Measurements from ENCODE around the gene SEMA7A.
"Not testable (repeated sequence)": the region's sequence is repeated elsewhere in the genome, so short reads cannot be mapped to it uniquely, and the experiment has no call there.

Gene SEMA7A, protein sequence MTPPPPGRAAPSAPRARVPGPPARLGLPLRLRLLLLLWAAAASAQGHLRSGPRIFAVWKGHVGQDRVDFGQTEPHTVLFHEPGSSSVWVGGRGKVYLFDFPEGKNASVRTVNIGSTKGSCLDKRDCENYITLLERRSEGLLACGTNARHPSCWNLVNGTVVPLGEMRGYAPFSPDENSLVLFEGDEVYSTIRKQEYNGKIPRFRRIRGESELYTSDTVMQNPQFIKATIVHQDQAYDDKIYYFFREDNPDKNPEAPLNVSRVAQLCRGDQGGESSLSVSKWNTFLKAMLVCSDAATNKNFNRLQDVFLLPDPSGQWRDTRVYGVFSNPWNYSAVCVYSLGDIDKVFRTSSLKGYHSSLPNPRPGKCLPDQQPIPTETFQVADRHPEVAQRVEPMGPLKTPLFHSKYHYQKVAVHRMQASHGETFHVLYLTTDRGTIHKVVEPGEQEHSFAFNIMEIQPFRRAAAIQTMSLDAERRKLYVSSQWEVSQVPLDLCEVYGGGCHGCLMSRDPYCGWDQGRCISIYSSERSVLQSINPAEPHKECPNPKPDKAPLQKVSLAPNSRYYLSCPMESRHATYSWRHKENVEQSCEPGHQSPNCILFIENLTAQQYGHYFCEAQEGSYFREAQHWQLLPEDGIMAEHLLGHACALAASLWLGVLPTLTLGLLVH

GRCh38 chr15:74433592-74434262 is at the start of gene SEMA7A:
TSS of gene SEMA7A (minus strand) at chr15:74433958. CDS start at chr15:74433918, 40 bp downstream.
- H3K9me3 Mint-ChIP-seq: no peaks in the 10 kb centered on the region
- peak within 1 kb of the TSS; percentile 95 for H3K4me3 Mint-ChIP-seq
- DNase-seq: peak; percentile 89
- no peaks in the 10 kb centered on the region for H3K27me3 Mint-ChIP-seq
- peaks cover 42% of the 10 kb centered on the region for H3K36me3 Mint-ChIP-seq (ENCODE audit: low read depth)
- peaks cover 72% of the 10 kb centered on the region for H3K4me1 Mint-ChIP-seq (ENCODE audit: low read depth)
- peak within 1 kb of the TSS; percentile 93 for H3K27ac Mint-ChIP-seq

- Mint-ChIP-seq H3K9me3 (no peaks in the 10 kb centered on the region), H3K4me3 (no peak overlapping the region), H3K4me1 (ENCODE audit: low read depth) (no peaks in the 10 kb centered on the region), H3K27ac (no peak overlapping the region), H3K36me3 (ENCODE audit: low read depth) (peaks cover 30% of the 10 kb centered on the region), H3K27me3 (no peaks in the 10 kb centered on the region)
- no peak for DNase-seq
These were observed 48.9 kb upstream of the SEMA7A start for GRCh38 chr15:74482661-74483060.

DNA sequence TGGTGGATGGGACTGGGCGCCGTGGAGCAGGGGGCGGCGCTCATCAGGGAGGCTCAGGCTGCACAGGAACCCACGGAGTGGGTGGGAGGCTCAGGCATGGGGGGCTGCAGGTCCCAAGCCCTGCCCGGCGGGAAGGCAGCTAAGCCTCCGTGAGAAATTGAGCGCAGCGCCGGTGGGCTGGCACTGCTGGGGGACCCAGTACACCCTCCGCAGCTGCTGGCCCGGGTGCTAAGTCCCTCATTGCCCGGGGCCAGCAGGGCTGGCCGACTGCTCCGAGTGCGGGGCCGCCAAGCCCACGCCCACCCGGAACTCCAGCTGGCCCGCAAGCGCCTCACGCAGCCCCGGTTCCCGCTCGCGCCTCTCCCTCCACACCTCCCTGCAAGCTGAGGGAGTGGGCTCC is 46.6 kb upstream of the SEMA7A start:
- DNase-seq, H3K27me3 Mint-ChIP-seq, H3K27ac Mint-ChIP-seq, H3K9me3 Mint-ChIP-seq, H3K4me3 Mint-ChIP-seq: not testable (repeated sequence)
- peaks cover 12% of the 10 kb centered on the region for H3K4me1 Mint-ChIP-seq (ENCODE audit: low read depth)
- peaks cover 46% of the 10 kb centered on the region for H3K36me3 Mint-ChIP-seq (ENCODE audit: low read depth)

- not testable (repeated sequence) for H3K4me3 Mint-ChIP-seq; H3K27me3 Mint-ChIP-seq; DNase-seq; H3K27ac Mint-ChIP-seq; H3K4me1 Mint-ChIP-seq (ENCODE audit: low read depth); H3K9me3 Mint-ChIP-seq
- H3K36me3 Mint-ChIP-seq (ENCODE audit: low read depth): peaks cover 67% of the 10 kb centered on the region
These were observed 37.9 kb upstream of the SEMA7A start for GRCh38 chr15:74471621-74472020.

GRCh38 chr15:74470631-74471395 is 37.1 kb upstream of the SEMA7A start:
- peaks cover 67% of the 10 kb centered on the region for H3K36me3 Mint-ChIP-seq (ENCODE audit: low read depth)
- H3K9me3 Mint-ChIP-seq: no peaks in the 10 kb centered on the region

GRCh38 chr15:74468341-74469032 is 34.7 kb upstream of the SEMA7A start:
- Mint-ChIP-seq H3K36me3 (ENCODE audit: low read depth) (peaks cover 64% of the 10 kb centered on the region), H3K27me3 (no peaks in the 10 kb centered on the region), H3K4me1 (ENCODE audit: low read depth) (peaks cover 18% of the 10 kb centered on the region), H3K9me3 (no peaks in the 10 kb centered on the region), H3K4me3 (no peak overlapping the region), H3K27ac (no peak overlapping the region)
- no peak for DNase-seq

More at GRCh38 chr15:74470631-74471395, 37.1 kb upstream of the SEMA7A start:
- H3K27ac Mint-ChIP-seq: no peak overlapping the region
- no peaks in the 10 kb centered on the region for H3K27me3 Mint-ChIP-seq
- no peaks in the 10 kb centered on the region for H3K4me1 Mint-ChIP-seq (ENCODE audit: low read depth)
- DNase-seq: no peak
- H3K4me3 Mint-ChIP-seq: no peak overlapping the region

- Mint-ChIP-seq H3K36me3 (ENCODE audit: low read depth) (peaks cover 58% of the 10 kb centered on the region), H3K27ac (no peak overlapping the region), H3K4me3 (no peak overlapping the region), H3K4me1 (ENCODE audit: low read depth) (peaks cover 34% of the 10 kb centered on the region), H3K27me3 (no peaks in the 10 kb centered on the region), H3K9me3 (no peaks in the 10 kb centered on the region)
- DNase-seq: no peak
These were observed 32.8 kb upstream of the SEMA7A start for GRCh38 chr15:74466570-74466969.

- no peak for DNase-seq
- H3K27me3 Mint-ChIP-seq: no peaks in the 10 kb centered on the region
- no peak overlapping the region for H3K27ac Mint-ChIP-seq
- H3K4me1 Mint-ChIP-seq (ENCODE audit: low read depth): peaks cover 40% of the 10 kb centered on the region
- H3K4me3 Mint-ChIP-seq: no peak overlapping the region
- peaks cover 60% of the 10 kb centered on the region for H3K36me3 Mint-ChIP-seq (ENCODE audit: low read depth)
- no peaks in the 10 kb centered on the region for H3K9me3 Mint-ChIP-seq
These were observed 31.1 kb upstream of the SEMA7A start for GRCh38 chr15:74464897-74465296.

DNA sequence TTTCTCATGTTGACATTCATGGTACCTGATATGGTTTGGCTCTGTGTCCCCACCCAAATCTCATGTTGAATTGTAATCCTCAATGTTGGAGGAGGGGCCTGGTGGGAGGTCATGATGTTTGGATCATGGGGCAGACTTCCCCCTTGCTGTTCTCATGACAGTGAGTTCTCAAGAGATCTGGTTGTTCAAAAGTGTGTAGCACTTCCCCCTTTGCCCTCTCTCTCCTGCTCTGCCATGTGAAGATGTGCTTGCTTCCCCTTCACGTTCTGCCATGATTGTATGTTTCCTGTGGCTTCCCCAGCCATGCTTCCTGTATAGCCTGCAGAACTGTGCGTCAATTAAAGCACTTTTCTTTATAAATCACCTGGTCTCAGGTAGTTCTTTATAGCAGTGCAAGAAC is 30.5 kb upstream of the SEMA7A start:
- H3K36me3 Mint-ChIP-seq (ENCODE audit: low read depth): peaks cover 55% of the 10 kb centered on the region
- H3K4me1 Mint-ChIP-seq (ENCODE audit: low read depth): peaks cover 40% of the 10 kb centered on the region
- H3K27me3 Mint-ChIP-seq: no peaks in the 10 kb centered on the region
- no peak overlapping the region for H3K27ac Mint-ChIP-seq
- no peak for DNase-seq
- no peaks in the 10 kb centered on the region for H3K9me3 Mint-ChIP-seq
- no peak overlapping the region for H3K4me3 Mint-ChIP-seq

GRCh38 chr15:74463634-74464033 is 29.9 kb upstream of the SEMA7A start:
- Mint-ChIP-seq H3K27me3 (no peaks in the 10 kb centered on the region), H3K36me3 (ENCODE audit: low read depth) (peaks cover 53% of the 10 kb centered on the region), H3K4me3 (peak overlapping the region; percentile 22), H3K9me3 (no peaks in the 10 kb centered on the region), H3K4me1 (ENCODE audit: low read depth) (peaks cover 45% of the 10 kb centered on the region), H3K27ac (no peak overlapping the region)
- DNase-seq: no peak

DNA sequence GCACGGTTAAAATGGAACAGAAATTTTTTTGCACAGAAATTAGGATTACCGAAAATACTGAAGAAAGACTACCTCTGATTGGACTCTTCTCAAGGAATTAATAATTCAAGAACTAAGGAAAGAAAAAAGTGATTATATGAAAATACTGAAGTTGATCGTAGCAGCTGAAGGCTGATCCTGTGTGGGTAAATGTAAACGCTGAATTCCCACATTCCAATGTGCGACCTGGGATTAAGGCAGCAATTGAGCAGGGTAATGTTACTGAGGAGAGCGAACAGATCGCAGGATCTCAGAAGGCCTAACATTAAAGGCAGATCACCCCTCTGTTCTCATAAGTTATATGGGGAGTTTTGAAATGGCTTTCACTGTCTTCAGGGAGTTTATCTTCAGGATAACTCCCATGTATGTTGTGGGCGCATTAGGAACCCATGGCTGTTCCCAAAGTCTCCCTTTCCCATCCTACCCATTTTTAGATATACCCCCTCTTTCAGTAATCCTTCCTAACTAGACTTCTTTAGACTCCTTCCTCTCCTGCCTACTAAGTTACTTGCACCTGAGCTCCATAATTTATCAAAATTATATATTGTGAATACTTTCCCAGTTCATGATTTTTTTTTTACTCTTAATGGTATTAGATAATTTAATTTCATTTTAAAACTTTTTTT is 28.2 kb upstream of the SEMA7A start:
- Mint-ChIP-seq H3K4me1 (ENCODE audit: low read depth) (peaks cover 49% of the 10 kb centered on the region), H3K27me3 (no peaks in the 10 kb centered on the region), H3K27ac (peak overlapping the region; percentile 99), H3K9me3 (no peaks in the 10 kb centered on the region), H3K4me3 (peak overlapping the region; percentile 94), H3K36me3 (ENCODE audit: low read depth) (peaks cover 54% of the 10 kb centered on the region)
- DNase-seq: no peak

DNA sequence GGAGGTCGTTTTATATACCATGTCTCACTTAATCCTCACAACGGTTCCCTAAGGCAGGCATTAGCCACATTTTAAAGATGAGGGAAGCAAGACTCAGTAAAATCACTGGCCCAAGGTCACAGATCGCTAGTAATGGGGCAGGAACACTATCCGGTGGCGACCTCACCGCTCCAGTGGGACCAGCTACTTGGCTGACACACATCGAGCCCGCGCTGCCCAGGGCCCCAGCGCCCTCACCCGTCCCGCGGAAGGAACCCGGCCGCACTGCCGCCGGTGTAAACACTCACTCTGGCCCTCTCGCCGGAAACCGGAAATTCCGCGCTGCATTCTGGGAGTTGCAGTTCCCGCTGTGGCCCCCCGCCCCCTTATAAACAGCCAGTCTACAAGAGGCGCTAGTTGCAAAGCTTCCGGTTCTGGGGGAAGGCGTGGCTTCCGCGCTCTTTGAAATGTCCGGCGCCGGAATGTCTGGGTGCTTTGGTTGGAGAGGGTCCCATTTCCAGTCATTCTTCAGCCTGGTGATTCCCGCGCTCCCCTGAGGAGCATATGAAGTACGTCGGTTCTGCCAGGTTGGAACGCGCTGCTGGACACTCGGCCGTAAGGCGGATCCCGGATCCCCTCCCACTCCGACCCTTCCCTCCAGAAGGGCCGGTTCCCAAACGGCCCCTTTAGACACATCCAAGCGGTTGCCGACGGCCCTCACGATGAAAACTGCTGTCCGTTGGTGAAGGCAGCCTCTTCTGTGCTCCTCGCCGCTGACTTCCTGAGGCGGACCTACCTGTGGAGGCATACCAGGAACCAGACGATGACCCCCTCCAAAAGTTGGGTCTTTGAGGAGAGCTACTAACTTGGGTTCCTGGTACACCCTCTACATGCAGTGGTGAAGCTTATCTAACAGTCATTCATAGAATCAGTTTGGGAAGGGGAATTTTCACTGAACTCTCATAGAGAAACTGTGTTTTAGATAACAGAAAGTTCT is 27.4 kb upstream of the SEMA7A start, which contains the start of gene UBL7:
UBL7 (minus strand) TSS at position 290 of the 976 bp plus-strand sequence. CDS start 2,293 bp downstream, outside the sequence.
- peak; percentile 97 for DNase-seq
- H3K36me3 Mint-ChIP-seq (ENCODE audit: low read depth): peaks cover 56% of the 10 kb centered on the region
- no peaks in the 10 kb centered on the region for H3K9me3 Mint-ChIP-seq
- peak within 1 kb of the TSS; percentile 94 for H3K4me3 Mint-ChIP-seq
- no peaks in the 10 kb centered on the region for H3K27me3 Mint-ChIP-seq
- peaks cover 52% of the 10 kb centered on the region for H3K4me1 Mint-ChIP-seq (ENCODE audit: low read depth)
- H3K27ac Mint-ChIP-seq: peak within 1 kb of the TSS; percentile 99

All from activated T-cell treated with anti-CD3 and anti-CD28 coated beads, Interleukin-2, amount 50 U/mL, for 24 hours (primary cell).